Ectodermal cell (in vitro differentiated cells): ENCODE results near the gene MAN1A2.

Source experiments
- H3K27ac ChIP-seq: 2 replicates; pipeline ENCODE4 v1.7.0; 2013; ENCODE audit warnings: mild to moderate bottlenecking, low read depth, low read length; ENCODE audit not compliant: insufficient read depth, poor library complexity, severe bottlenecking
- H3K27me3 ChIP-seq: 2 replicates; pipeline ENCODE4 v1.7.0; 2013; ENCODE audit warnings: mild to moderate bottlenecking, low read length; ENCODE audit not compliant: insufficient read depth, control insufficient read depth, poor library complexity, severe bottlenecking
- H3K36me3 ChIP-seq: one replicate; pipeline ENCODE4 v1.7.0; 2013; ENCODE audit warnings: low read length; ENCODE audit not compliant: control insufficient read depth, insufficient read depth
- H3K4me1 ChIP-seq: one replicate; pipeline ENCODE4 v1.7.0; 2013; ENCODE audit warnings: low read length; ENCODE audit not compliant: control insufficient read depth, insufficient read depth
- H3K4me3 ChIP-seq: 2 replicates; pipeline ENCODE4 v1.7.0; 2013; ENCODE audit warnings: low read depth, low read length, control low read depth; ENCODE audit not compliant: insufficient read depth
- H3K9me3 ChIP-seq: 2 replicates; pipeline ENCODE4 v1.7.0; 2013; ENCODE audit warnings: mild to moderate bottlenecking, low read length, moderate library complexity; ENCODE audit not compliant: control insufficient read depth
- WGBS, 2 experiments: methylation state at CpG; one replicate each; pipeline ENCODE4 v1.1.7; 2013; ENCODE audit warnings: missing lambda C conversion rate in 2 of 2; 5-methylcytosine and 5-hydroxymethylcytosine counted together

Gene MAN1A2

DNA sequence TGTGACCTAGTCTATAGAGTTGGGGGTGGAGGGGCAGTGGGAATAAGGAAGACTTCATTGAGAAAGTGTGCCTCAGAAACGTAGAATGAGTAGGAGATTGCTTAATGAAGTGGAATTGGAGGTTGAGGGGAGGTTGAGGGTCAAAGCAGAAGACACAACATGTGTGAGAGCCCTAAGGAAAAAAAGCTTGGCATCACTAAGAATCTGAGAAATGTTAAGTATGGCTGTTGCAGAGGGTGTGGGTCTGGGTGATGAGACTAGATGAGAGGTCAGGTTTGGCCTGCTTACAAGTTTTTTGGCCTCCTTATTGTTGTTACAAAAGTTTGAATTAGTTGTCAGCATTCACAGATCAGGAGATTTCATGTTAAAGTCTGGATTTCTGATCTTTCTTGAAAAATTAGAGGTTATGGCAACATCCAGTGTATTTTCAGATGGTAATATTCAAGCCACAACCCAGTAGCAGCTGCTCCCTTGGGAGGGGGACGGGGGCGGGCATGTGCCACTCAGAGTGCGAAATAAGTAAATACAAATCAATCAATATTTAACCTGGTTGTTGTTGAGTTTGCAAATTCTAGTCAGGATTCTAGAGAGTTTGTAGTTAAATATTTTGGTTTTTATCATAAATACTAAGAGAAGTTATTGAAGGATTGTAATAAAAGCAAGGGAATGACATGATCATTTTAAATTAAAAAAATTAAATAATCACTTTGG lies 4.3 kb downstream of the MAN1A2 start:
- Histone ChIP-seq H3K36me3 (no peaks in the 10 kb centered on the region), H3K4me1 (peaks cover 8% of the 10 kb centered on the region), H3K4me3 (no peak overlapping the region), H3K27me3 (no peaks in the 10 kb centered on the region), H3K27ac (no peak overlapping the region), H3K9me3 (no peaks in the 10 kb centered on the region)
- WGBS, 2 experiments: 33 to 77% methylated on average over 1 to 3 of the region's 4 CpGs

DNA sequence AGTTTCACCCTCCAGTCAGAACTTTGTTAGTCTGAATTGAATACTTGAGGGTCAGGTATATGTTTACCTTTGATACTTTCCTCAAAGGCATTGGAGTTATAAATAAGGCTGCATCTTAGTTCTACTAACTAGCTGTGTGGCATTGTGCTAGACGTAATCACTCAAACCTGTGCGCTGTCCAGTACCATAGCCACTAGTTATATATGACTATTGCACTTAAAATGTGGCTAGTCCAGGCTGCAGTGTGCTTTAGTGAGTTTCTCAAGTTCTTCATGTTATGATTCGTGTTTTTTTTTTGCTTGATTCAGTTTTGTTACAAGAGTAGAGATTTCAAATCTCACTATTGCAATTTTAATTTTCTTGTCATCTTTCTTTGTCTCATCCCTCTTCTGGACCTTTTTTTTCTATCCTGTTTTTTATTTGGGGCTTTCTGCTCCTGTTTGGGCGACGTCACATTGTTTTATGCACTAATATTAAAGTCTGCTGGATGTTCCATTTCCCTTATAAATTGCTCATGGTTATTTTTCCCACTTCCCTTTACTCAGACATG lies 5.7 kb downstream of the MAN1A2 start:
- Histone ChIP-seq H3K4me1 (peaks cover 8% of the 10 kb centered on the region), H3K27me3 (no peaks in the 10 kb centered on the region), H3K9me3 (no peaks in the 10 kb centered on the region), H3K27ac (no peak overlapping the region), H3K4me3 (no peak overlapping the region), H3K36me3 (no peaks in the 10 kb centered on the region)
- 85 to 98% methylated on average over 5 of the region's 5 CpGs for WGBS, 2 experiments

DNA sequence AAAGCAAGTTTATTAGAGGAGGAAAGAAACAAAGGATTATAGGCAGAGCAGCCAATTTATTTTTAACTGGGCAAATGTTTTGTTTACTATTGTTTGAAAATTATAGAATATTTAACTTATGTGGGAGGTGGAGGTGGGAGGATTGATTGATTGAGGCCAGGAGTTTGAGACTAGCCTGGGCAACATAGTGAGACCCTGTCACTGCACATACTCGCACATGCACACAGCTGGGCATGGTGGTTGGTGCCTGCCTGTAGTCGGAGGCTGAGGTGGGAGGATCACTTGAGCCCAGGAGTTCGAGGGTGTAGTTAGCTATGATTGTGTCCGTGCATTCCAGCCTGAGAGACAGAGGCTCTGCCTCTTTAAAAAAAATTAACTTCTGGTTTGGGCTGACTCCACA lies 6.7 kb downstream of the MAN1A2 start:
- Histone ChIP-seq H3K9me3 (no peaks in the 10 kb centered on the region), H3K27ac (no peak overlapping the region), H3K4me1 (peaks cover 8% of the 10 kb centered on the region), H3K36me3 (no peaks in the 10 kb centered on the region), H3K4me3 (no peak overlapping the region), H3K27me3 (no peaks in the 10 kb centered on the region)
- WGBS, 2 experiments: 86 to 93% methylated on average over 4 of the region's 4 CpGs

DNA sequence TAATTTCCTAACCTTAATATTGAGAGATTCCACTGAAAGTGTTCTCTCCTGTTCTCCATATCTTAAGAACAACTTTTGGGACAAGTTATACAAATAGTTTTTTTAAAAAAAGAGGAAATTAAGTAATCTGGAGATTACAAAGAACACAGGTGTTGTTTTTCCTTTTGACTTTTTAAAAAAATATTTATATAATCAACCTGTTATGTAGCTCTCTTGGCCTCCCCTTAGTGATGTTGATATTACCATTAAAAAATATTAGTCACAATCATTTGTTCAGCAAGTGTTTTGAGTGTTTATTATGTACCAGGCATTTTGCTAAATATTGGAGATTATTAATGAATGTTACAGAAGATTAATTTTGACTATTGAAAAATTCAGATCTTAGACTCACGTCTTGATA lies 8.1 kb downstream of the MAN1A2 start:
- Histone ChIP-seq H3K4me1 (peaks cover 8% of the 10 kb centered on the region), H3K27me3 (no peaks in the 10 kb centered on the region), H3K4me3 (no peak overlapping the region), H3K9me3 (no peaks in the 10 kb centered on the region), H3K27ac (no peak overlapping the region), H3K36me3 (no peaks in the 10 kb centered on the region)
- 93 to 100% methylated on average over 1 of the region's 1 CpG for WGBS, 2 experiments

DNA sequence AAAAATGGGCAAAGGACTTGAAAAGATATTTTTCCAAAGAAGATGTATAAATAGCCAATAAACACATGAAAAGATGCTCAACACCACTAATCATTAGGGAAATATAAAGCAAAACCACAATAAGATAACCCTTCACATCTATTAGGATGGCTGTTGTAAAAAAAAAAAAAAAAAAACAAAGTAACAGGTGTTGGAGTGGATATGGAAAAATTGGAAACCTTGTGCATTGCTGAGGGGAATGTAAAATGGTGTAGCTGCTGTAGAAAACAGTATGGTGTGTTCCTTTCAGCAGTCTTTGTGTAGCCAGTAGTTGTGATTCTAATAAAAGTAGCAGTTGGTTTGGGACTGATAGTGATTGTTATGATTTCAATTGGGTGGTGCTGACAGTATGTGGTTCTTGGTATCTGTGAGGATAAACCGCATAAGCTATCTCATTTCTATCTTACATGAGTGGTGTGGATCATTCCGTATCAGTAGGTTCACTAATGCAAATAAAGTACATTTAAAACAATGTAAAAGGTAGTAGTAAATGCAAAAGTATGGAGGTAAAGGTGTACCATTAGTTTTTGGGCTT lies 19.9 kb downstream of the MAN1A2 start:
- 83 to 100% methylated on average over 2 of the region's 2 CpGs for WGBS, 2 experiments
- no peak overlapping the region for H3K4me3 ChIP-seq
- no peaks in the 10 kb centered on the region for H3K36me3 ChIP-seq
- no peaks in the 10 kb centered on the region for H3K4me1 ChIP-seq
- no peaks in the 10 kb centered on the region for H3K27me3 ChIP-seq
- no peaks in the 10 kb centered on the region for H3K9me3 ChIP-seq
- H3K27ac ChIP-seq: no peak overlapping the region

DNA sequence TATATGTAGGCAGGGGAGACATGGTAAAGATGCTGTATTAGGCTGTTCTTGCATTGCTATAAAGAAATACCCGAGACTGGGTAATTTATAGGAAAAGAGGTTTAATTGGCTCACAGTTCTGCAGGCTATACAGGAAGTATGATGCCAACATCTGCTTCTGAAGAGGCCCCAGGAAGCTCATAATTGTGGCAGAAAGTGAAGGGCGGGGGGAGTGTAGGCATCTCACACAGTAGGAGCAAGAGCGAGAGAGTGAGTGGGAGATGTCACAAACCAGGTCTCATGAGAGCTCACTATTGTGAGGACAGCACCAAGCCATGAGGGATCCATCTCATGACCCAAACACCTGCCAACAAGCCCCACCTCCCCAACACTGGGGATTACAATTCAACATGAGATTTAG lies 21.1 kb downstream of the MAN1A2 start:
- Histone ChIP-seq H3K4me1 (no peaks in the 10 kb centered on the region), H3K4me3 (no peak overlapping the region), H3K36me3 (no peaks in the 10 kb centered on the region), H3K27ac (no peak overlapping the region), H3K9me3 (no peaks in the 10 kb centered on the region), H3K27me3 (no peaks in the 10 kb centered on the region)
- 92 to 95% methylated on average over 3 of the region's 3 CpGs for WGBS, 2 experiments

DNA sequence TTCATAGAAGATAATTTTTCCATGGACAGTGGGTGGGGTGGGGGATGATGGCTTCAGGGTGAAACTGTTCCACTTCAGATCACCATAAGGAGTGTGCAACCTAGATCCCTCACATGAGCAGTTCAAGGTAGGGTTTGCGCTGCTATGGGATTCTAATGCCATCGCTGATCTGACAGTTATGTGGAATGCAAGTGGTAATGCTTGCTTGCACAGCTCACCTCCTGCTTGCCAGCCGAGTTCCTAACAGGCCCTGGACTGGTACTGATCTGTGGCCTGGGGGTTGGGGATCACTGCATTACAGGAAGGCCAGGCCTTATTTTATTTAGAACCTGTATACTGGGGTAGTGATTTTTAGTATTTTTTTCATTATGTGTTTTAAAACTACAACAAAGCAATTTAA lies 22.0 kb downstream of the MAN1A2 start:
- H3K4me3 ChIP-seq: no peak overlapping the region
- no peaks in the 10 kb centered on the region for H3K27me3 ChIP-seq
- H3K4me1 ChIP-seq: no peaks in the 10 kb centered on the region
- WGBS, 2 experiments: 93% methylated on average over 3 of the region's 3 CpGs
- no peak overlapping the region for H3K27ac ChIP-seq
- no peaks in the 10 kb centered on the region for H3K9me3 ChIP-seq
- H3K36me3 ChIP-seq: no peaks in the 10 kb centered on the region

DNA sequence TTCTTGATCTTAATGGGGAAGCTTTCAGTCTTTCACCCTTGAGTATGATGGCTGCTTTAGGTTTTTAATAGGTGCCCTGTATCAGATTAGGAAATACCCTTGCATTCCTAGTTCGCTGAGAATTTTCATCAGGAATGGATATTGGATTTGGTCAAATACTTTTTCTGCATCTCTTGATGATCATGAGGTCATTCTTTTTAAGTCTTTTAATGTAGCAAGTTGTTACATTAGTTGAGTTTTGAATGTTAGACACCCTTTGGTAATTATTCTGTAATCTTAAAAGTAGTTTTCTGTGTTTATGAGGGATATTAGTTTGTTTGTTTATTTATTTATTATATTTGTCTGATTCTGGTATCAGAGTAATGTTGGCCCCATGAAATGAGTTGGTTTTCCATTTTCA lies 22.5 kb downstream of the MAN1A2 start:
- Histone ChIP-seq H3K4me1 (no peaks in the 10 kb centered on the region), H3K4me3 (no peak overlapping the region), H3K27me3 (no peaks in the 10 kb centered on the region), H3K36me3 (no peaks in the 10 kb centered on the region), H3K9me3 (no peaks in the 10 kb centered on the region), H3K27ac (no peak overlapping the region)
- 90 to 100% methylated on average over 1 of the region's 1 CpG for WGBS, 2 experiments

DNA sequence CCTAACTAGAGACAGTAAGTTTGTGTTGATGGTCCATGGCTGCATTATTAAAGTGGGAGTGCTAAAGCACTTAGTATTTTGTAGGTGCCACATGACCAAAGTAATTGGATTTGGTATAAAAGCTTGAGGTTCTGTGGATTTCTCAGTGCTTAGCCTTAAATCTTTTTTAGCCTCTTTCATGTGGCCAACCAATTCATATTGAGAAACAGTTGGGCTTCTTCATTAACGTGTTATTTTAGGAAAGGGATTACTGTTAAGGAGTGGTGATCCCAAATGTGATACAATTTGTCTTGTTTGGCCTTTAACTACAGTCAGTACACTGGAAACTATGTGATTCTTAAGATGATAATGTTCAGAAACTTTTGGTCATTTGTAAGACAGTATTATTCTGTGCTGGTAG lies 25.5 kb downstream of the MAN1A2 start:
- Histone ChIP-seq H3K4me3 (no peak overlapping the region), H3K9me3 (no peaks in the 10 kb centered on the region), H3K27ac (no peak overlapping the region), H3K27me3 (no peaks in the 10 kb centered on the region), H3K4me1 (no peaks in the 10 kb centered on the region), H3K36me3 (no peaks in the 10 kb centered on the region)
- 46 to 58% methylated on average over 1 of the region's 1 CpG for WGBS, 2 experiments

DNA sequence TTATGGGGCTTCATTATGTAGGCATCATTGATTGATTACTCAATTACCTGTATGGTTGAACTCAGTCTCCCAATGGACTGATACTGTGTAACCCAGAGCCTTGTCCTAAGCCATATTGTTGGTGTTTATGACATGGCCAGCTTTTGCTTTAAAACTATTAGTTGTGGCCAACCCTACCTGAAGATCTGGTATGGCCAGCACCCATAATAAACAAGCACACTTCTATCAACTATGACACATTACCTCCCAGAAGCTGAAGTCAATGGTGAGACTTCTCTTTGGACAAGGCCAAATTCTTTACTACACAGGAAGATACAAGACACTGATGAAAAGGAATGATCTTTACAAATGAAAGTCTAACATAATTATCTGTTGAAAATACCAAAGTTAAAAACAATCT lies 28.8 kb downstream of the MAN1A2 start:
- H3K27ac ChIP-seq: no peak overlapping the region
- H3K4me1 ChIP-seq: no peaks in the 10 kb centered on the region
- H3K27me3 ChIP-seq: no peaks in the 10 kb centered on the region
- no peak overlapping the region for H3K4me3 ChIP-seq
- no peaks in the 10 kb centered on the region for H3K36me3 ChIP-seq
- H3K9me3 ChIP-seq: no peaks in the 10 kb centered on the region
